ENCODE measurements around the gene KMT5C. TPM values are rescaled to one million over a fixed set of nuclear protein-coding genes. Genes with fewer than 3 reads are reported as not detected.

KMT5C gene
- total RNA-seq, 1 experiment from 2014 or later, result 63.1 TPM

DNA sequence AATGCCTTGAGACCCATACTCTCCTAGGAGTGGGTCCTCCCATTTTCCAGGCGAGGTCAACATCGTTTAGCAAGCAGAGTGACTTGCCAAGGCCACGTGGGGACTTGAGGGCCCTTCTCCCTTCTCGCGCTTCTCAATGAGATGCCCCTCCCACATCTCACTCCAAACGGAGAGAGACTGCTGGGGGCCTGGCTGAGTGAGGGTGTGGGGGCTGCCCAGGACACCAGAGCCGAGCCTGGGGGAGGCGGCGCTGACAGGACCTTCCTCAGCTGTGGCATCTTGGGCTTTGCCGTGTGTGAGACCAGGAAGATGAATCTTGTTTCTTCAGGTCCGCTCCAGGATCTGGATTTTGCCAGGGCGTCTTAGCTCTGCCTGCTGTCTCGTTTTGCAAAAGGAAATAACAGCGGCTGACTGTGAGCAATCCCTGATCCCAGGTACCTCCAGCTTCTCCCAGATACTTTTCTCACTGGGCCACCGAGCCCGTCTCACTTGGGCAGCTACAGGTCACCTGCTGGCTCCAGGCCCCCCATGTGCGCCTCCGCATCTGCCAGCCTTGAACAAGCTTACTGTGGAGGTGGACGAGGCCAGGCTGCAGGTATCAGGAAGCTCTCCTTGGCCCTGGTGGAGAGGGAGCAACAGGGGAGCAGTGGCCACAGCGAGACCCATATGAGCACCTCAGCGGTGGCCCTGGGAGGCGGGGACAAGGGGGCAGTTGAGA lies 8.8 kb downstream of the KMT5C start:
- ChIA-PET CTCF (interaction anchor here (0.6 to 3.4 kb wide), 15 partner anchors 8 to 251 kb away, joined by 3 to 30 read pairs (median 4); partner anchors contain the start of genes FIZ1, IL11, KMT5C and TMEM238), POLR2A (interaction anchor here (0.6 to 3.7 kb wide), 11 partner anchors 7 to 128 kb away, joined by 3 to 28 read pairs (median 6); partner anchors contain the start of genes IL11, KMT5C, TMEM238 and ZNF628)
- TF ChIP-seq, protein P1, sequence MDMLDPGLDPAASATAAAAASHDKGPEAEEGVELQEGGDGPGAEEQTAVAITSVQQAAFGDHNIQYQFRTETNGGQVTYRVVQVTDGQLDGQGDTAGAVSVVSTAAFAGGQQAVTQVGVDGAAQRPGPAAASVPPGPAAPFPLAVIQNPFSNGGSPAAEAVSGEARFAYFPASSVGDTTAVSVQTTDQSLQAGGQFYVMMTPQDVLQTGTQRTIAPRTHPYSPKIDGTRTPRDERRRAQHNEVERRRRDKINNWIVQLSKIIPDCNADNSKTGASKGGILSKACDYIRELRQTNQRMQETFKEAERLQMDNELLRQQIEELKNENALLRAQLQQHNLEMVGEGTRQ (CRISPR knock-in tag; IDR thresholded peaks at IDR 0.05), result peak; percentile 19
- no peak for TF ChIP-seq ETV6 (CRISPR knock-in tag; IDR thresholded peaks at IDR 0.05)
- TF ChIP-seq MXD4 (CRISPR knock-in tag; IDR thresholded peaks at IDR 0.05; ENCODE audit: borderline replicate concordance), result no peak
- no peak for TF ChIP-seq ERG (CRISPR knock-in tag; IDR thresholded peaks at IDR 0.05)
- peak; percentile 95 for TF ChIP-seq ZNF423 (CRISPR knock-in tag; IDR thresholded peaks at IDR 0.05)
- no peak for TF ChIP-seq HMGA2 (CRISPR knock-in tag; IDR thresholded peaks at IDR 0.05)
- no peak for TF ChIP-seq MLX (CRISPR knock-in tag; IDR thresholded peaks at IDR 0.05)
- 0 out of 2 replicates have a peak, but pooled peaks have one; percentile 34 for TF ChIP-seq ZSCAN18 (CRISPR knock-in tag; IDR thresholded peaks at IDR 0.05)
- no peak for TF ChIP-seq ZNF219 (CRISPR knock-in tag; IDR thresholded peaks at IDR 0.05; ENCODE audit: borderline replicate concordance)
- TF ChIP-seq, protein P2, sequence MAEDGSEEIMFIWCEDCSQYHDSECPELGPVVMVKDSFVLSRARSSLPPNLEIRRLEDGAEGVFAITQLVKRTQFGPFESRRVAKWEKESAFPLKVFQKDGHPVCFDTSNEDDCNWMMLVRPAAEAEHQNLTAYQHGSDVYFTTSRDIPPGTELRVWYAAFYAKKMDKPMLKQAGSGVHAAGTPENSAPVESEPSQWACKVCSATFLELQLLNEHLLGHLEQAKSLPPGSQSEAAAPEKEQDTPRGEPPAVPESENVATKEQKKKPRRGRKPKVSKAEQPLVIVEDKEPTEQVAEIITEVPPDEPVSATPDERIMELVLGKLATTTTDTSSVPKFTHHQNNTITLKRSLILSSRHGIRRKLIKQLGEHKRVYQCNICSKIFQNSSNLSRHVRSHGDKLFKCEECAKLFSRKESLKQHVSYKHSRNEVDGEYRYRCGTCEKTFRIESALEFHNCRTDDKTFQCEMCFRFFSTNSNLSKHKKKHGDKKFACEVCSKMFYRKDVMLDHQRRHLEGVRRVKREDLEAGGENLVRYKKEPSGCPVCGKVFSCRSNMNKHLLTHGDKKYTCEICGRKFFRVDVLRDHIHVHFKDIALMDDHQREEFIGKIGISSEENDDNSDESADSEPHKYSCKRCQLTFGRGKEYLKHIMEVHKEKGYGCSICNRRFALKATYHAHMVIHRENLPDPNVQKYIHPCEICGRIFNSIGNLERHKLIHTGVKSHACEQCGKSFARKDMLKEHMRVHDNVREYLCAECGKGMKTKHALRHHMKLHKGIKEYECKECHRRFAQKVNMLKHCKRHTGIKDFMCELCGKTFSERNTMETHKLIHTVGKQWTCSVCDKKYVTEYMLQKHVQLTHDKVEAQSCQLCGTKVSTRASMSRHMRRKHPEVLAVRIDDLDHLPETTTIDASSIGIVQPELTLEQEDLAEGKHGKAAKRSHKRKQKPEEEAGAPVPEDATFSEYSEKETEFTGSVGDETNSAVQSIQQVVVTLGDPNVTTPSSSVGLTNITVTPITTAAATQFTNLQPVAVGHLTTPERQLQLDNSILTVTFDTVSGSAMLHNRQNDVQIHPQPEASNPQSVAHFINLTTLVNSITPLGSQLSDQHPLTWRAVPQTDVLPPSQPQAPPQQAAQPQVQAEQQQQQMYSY (CRISPR knock-in tag; IDR thresholded peaks at IDR 0.05), result peak; percentile 94
- TF ChIP-seq MAX (CRISPR knock-in tag; IDR thresholded peaks at IDR 0.05), result peak; percentile 76
- Mint-ChIP-seq H3K9me3 (no peaks in the 10 kb centered on the region), H3K4me3 (peak overlapping the region; percentile 52), H3K36me3 (peaks cover 14% of the 10 kb centered on the region), H3K27me3 (ENCODE audit: low read depth) (peaks cover 32% of the 10 kb centered on the region), H3K27ac (peak overlapping the region; percentile 96), H3K4me1 (peaks cover 57% of the 10 kb centered on the region)
- DNase-seq (ENCODE audit: low spot score) (peak; percentile 50), ATAC-seq (peak; percentile 38)

- DNase-seq (ENCODE audit: low spot score) (no peak), ATAC-seq (no peak)
- Mint-ChIP-seq H3K4me3 (no peak overlapping the region), H3K36me3 (no peaks in the 10 kb centered on the region), H3K4me1 (peaks cover 51% of the 10 kb centered on the region), H3K27ac (no peak overlapping the region), H3K27me3 (ENCODE audit: low read depth) (peaks cover 51% of the 10 kb centered on the region), H3K9me3 (no peaks in the 10 kb centered on the region)
- ChIA-PET CTCF (interaction anchor here (1.4 to 3.4 kb wide), 2 partner anchors 12 to 210 kb away, joined by 4 to 30 read pairs; partner anchors contain the start of gene KMT5C), POLR2A (interaction anchor here (1.4 to 3.7 kb wide), 3 partner anchors 9 to 50 kb away, joined by 6 to 28 read pairs (median 8); partner anchors contain the start of gene KMT5C)
- TF ChIP-seq SOX15 (CRISPR knock-in tag; IDR thresholded peaks at IDR 0.05) (no peak), GABPB1 (CRISPR knock-in tag; IDR thresholded peaks at IDR 0.05) (no peak), E2F4 (CRISPR knock-in tag; IDR thresholded peaks at IDR 0.05; ENCODE audit: borderline replicate concordance, low read depth) (no peak)
- TF ChIP-seq, protein P3, sequence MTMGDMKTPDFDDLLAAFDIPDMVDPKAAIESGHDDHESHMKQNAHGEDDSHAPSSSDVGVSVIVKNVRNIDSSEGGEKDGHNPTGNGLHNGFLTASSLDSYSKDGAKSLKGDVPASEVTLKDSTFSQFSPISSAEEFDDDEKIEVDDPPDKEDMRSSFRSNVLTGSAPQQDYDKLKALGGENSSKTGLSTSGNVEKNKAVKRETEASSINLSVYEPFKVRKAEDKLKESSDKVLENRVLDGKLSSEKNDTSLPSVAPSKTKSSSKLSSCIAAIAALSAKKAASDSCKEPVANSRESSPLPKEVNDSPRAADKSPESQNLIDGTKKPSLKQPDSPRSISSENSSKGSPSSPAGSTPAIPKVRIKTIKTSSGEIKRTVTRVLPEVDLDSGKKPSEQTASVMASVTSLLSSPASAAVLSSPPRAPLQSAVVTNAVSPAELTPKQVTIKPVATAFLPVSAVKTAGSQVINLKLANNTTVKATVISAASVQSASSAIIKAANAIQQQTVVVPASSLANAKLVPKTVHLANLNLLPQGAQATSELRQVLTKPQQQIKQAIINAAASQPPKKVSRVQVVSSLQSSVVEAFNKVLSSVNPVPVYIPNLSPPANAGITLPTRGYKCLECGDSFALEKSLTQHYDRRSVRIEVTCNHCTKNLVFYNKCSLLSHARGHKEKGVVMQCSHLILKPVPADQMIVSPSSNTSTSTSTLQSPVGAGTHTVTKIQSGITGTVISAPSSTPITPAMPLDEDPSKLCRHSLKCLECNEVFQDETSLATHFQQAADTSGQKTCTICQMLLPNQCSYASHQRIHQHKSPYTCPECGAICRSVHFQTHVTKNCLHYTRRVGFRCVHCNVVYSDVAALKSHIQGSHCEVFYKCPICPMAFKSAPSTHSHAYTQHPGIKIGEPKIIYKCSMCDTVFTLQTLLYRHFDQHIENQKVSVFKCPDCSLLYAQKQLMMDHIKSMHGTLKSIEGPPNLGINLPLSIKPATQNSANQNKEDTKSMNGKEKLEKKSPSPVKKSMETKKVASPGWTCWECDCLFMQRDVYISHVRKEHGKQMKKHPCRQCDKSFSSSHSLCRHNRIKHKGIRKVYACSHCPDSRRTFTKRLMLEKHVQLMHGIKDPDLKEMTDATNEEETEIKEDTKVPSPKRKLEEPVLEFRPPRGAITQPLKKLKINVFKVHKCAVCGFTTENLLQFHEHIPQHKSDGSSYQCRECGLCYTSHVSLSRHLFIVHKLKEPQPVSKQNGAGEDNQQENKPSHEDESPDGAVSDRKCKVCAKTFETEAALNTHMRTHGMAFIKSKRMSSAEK (CRISPR knock-in tag; IDR thresholded peaks at IDR 0.05; ENCODE audit: borderline replicate concordance), result no peak
Measured at GRCh38 chr19:55350620-55351315, 11.1 kb downstream of the KMT5C start.
